Measurements from ENCODE around the gene P4HTM.

- TF ChIP-seq SPI1 (IDR thresholded peaks at IDR 0.05; ENCODE audit: low read depth, low read length) = no peak
- no peak for TF ChIP-seq TAF1 (IDR thresholded peaks at IDR 0.05; ENCODE audit: low read depth, low read length)
- TF ChIP-seq POLR2A (IDR thresholded peaks at IDR 0.05; ENCODE audit: low read depth, low read length) = no peak
- TF ChIP-seq POLR2AphosphoS5 (IDR thresholded peaks at IDR 0.05; ENCODE audit: low read depth, low read length) = no peak
- TF ChIP-seq POU2F2 (IDR thresholded peaks at IDR 0.05; ENCODE audit: low read depth, low read length) = 0 out of 2 replicates have a peak, but pooled peaks have one; percentile 54
- no peak for TF ChIP-seq PAX5 (IDR thresholded peaks at IDR 0.05; ENCODE audit: insufficient read depth, low read length, severe bottlenecking)
Measured at GRCh38 chr3:49007771-49008528, 17.9 kb downstream of the P4HTM start.

Measured in GM12891 (cell line).